Measurements from ENCODE around the gene EXOC6B.

DNA sequence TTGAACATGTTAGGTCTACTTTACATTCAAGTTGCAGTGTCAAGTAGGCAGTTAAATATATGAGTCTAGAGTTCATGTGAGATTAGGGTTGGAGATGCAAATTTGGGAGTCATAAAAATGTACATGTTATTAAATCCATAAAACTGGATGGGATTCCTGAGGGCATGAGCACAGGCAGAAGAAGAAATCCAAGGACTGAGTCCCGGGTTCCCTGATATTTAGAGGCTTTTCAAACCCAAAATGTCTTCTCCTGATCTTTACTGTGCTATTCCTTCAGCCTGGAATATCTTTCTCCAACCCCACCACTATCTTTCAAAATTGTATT lies 23.3 kb upstream of the EXOC6B start:
- TF ChIP-seq, protein P1, sequence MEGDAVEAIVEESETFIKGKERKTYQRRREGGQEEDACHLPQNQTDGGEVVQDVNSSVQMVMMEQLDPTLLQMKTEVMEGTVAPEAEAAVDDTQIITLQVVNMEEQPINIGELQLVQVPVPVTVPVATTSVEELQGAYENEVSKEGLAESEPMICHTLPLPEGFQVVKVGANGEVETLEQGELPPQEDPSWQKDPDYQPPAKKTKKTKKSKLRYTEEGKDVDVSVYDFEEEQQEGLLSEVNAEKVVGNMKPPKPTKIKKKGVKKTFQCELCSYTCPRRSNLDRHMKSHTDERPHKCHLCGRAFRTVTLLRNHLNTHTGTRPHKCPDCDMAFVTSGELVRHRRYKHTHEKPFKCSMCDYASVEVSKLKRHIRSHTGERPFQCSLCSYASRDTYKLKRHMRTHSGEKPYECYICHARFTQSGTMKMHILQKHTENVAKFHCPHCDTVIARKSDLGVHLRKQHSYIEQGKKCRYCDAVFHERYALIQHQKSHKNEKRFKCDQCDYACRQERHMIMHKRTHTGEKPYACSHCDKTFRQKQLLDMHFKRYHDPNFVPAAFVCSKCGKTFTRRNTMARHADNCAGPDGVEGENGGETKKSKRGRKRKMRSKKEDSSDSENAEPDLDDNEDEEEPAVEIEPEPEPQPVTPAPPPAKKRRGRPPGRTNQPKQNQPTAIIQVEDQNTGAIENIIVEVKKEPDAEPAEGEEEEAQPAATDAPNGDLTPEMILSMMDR (IDR thresholded peaks at IDR 0.05): no peak
- no peak for TF ChIP-seq POLR2AphosphoS5 (IDR thresholded peaks at IDR 0.05)

Measured in suprapubic skin (tissue), 3 donors.